Measurements from ENCODE around the gene TMEM190. TPM values are rescaled to one million over a fixed set of nuclear protein-coding genes. Genes with fewer than 3 reads are reported as not detected.

Gene TMEM190
- total RNA-seq, 4 donors from 2014 or later: not detected

- H3K36me3 ChIP-seq: no peaks in the 10 kb centered on the region
- no peak overlapping the region for H3K4me3 ChIP-seq
- no peak for ATAC-seq
- no peaks in the 10 kb centered on the region for H3K4me1 ChIP-seq
- H3K27ac ChIP-seq: no peak overlapping the region
- peaks cover 0 to 2% (median 2%) of the 10 kb centered on the region in 3 donors for H3K27me3 ChIP-seq
- H3K9me3 ChIP-seq: no peaks in the 10 kb centered on the region
- DNase-seq: no peak
- TF ChIP-seq POLR2A (IDR thresholded peaks at IDR 0.05) (no peak), CTCF (IDR thresholded peaks at IDR 0.05 in 4 of 5, conservative IDR thresholded peaks at IDR 0.05 in 1 of 5) (no peak)
- in situ Hi-C loops (cut with MboI; ENCODE audit: low sequenced_read_pairs in 4 of 4) (no loop called here), intact Hi-C loops (cut with DNase I; ENCODE audit: low total_unique reads) (no loop called here)
Measured at GRCh38 chr19:55362174-55362989, 14.2 kb upstream of the TMEM190 start.

GRCh38 chr19:55362990-55363716, 13.5 kb upstream of the TMEM190 start, which contains the start of gene GARIN5B:
Gene GARIN5B (minus strand): TSS chr19:55363260. CDS start chr19:55363066, 194 bp downstream.
- no peaks in the 10 kb centered on the region for H3K36me3 ChIP-seq
- intact Hi-C loops (cut with DNase I; ENCODE audit: low total_unique reads): no loop called here
- H3K27ac ChIP-seq: no peak within 1 kb of the TSS
- TF ChIP-seq POLR2A (IDR thresholded peaks at IDR 0.05) (no peak), CTCF (IDR thresholded peaks at IDR 0.05 in 4 of 5, conservative IDR thresholded peaks at IDR 0.05 in 1 of 5) (no peak)
- H3K4me3 ChIP-seq: no peak within 1 kb of the TSS
- no peak for DNase-seq
- peaks cover 4 to 9% (median 6%) of the 10 kb centered on the region in 3 donors for H3K27me3 ChIP-seq
- in situ Hi-C loops (cut with MboI; ENCODE audit: low sequenced_read_pairs in 4 of 4): no loop called here
- no peaks in the 10 kb centered on the region for H3K4me1 ChIP-seq
- no peak for ATAC-seq
- no peaks in the 10 kb centered on the region for H3K9me3 ChIP-seq

GRCh38 chr19:55365245-55365644, 11.4 kb upstream of the TMEM190 start:
- ATAC-seq: no peak
- in situ Hi-C loops (cut with MboI; ENCODE audit: low sequenced_read_pairs in 4 of 4): no loop called here
- peaks cover 22 to 28% (median 24%) of the 10 kb centered on the region in 3 donors for H3K27me3 ChIP-seq

GRCh38 chr19:55365964-55366363, 10.7 kb upstream of the TMEM190 start:
- peaks cover 26 to 35% (median 32%) of the 10 kb centered on the region in 3 donors for H3K27me3 ChIP-seq
- H3K4me1 ChIP-seq: no peaks in the 10 kb centered on the region
- no peaks in the 10 kb centered on the region for H3K36me3 ChIP-seq
- H3K9me3 ChIP-seq: no peaks in the 10 kb centered on the region
- TF ChIP-seq POLR2A (IDR thresholded peaks at IDR 0.05) (no peak), CTCF (IDR thresholded peaks at IDR 0.05 in 4 of 5, conservative IDR thresholded peaks at IDR 0.05 in 1 of 5) (no peak)
- DNase-seq: no peak
- intact Hi-C loops (cut with DNase I; ENCODE audit: low total_unique reads): no loop called here
- H3K27ac ChIP-seq: no peak overlapping the region
- H3K4me3 ChIP-seq: no peak overlapping the region
- no peak for ATAC-seq
- in situ Hi-C loops (cut with MboI; ENCODE audit: low sequenced_read_pairs in 4 of 4): no loop called here

More at GRCh38 chr19:55365245-55365644, 11.4 kb upstream of the TMEM190 start:
- no peaks in the 10 kb centered on the region for H3K4me1 ChIP-seq
- no peaks in the 10 kb centered on the region for H3K9me3 ChIP-seq
- H3K4me3 ChIP-seq: no peak overlapping the region
- no peak overlapping the region for H3K27ac ChIP-seq
- no peaks in the 10 kb centered on the region for H3K36me3 ChIP-seq
- no peak for TF ChIP-seq CTCF (IDR thresholded peaks at IDR 0.05 in 4 of 5, conservative IDR thresholded peaks at IDR 0.05 in 1 of 5)
- no peak for TF ChIP-seq POLR2A (IDR thresholded peaks at IDR 0.05)
- intact Hi-C loops (cut with DNase I; ENCODE audit: low total_unique reads): no loop called here
- DNase-seq: no peak
